Activated CD4-positive, CD25-positive, alpha-beta regulatory T cell treated with anti-CD3 and anti-CD28 coated beads, Interleukin-2, amount 50 U/mL, for 72 hours (primary cell): ENCODE data around the gene ROM1.

Experiments used
- DNase-seq: peaks from one replicate; pipeline ENCODE4 v3.0.0; 2021

ROM1 gene

GRCh38 chr11:62652161-62653006 is 39.3 kb downstream of the ROM1 start:
- no peak for DNase-seq

- DNase-seq: no peak
Measured at GRCh38 chr11:62654297-62654696, 41.2 kb downstream of the ROM1 start.

GRCh38 chr11:62656796-62657429 is 43.9 kb downstream of the ROM1 start:
- DNase-seq: no peak

DNA sequence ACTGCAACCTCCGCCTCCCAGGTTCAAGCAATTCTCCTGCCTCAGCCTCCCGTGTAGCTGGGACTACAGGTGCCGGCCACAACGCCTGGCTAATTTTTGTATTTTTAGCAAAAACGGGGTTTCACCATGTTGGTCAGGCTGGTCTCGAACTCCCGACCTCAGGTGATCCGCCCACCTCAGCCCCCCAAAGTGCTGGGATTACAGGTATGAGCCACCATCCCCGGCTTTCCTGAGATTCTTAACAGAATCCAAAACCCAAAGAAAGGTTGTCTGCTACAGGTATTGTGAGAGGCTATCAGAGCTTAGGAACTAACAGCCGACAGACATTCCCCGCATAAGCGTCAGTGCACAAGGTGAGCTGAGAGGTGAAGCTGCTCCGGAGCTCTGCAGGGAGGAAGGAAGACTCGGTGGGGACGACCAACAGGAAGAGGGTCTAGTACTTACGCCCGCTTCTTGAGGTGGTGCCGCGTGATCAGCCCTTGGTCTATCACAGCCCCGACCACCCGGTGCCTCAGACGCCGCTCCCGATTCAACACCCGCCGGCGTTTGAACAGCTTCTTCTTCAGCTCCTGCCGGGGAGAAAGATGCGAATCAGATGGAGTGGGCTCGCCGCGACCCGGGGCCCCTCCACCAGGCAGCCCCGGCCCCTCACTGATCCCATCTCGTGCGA is 51.5 kb downstream of the ROM1 start:
- DNase-seq: no peak
